DND-41 (cell line): Measurements from ENCODE around the gene DHX57.

Source experiments
- CTCF ChIP-seq: IDR thresholded peaks from 2 replicates; pipeline ENCODE4 v1.5.1; 2012; ENCODE audit warnings: borderline replicate concordance, low read length, moderate library complexity, mild to moderate bottlenecking; ENCODE audit not compliant: poor library complexity, severe bottlenecking; ENCODE audit errors: extremely low read depth
- EZH2 ChIP-seq: IDR thresholded peaks from 3 replicates; pipeline ENCODE4 v1.6.1; 2012; ENCODE audit warnings: borderline replicate concordance, low read depth, mild to moderate bottlenecking, moderate library complexity, low read length, inconsistent platforms; ENCODE audit not compliant: severe bottlenecking

- TF ChIP-seq EZH2 (no peak), CTCF (no peak)
Measured at GRCh38 chr2:38866773-38867443, 8.8 kb downstream of the DHX57 start.
